Measurements from ENCODE around the gene ZNF627.
"Not testable (repeated sequence)": the region's sequence is repeated elsewhere in the genome, so short reads cannot be mapped to it uniquely, and the experiment has no call there.

The ZNF627 gene

DNA sequence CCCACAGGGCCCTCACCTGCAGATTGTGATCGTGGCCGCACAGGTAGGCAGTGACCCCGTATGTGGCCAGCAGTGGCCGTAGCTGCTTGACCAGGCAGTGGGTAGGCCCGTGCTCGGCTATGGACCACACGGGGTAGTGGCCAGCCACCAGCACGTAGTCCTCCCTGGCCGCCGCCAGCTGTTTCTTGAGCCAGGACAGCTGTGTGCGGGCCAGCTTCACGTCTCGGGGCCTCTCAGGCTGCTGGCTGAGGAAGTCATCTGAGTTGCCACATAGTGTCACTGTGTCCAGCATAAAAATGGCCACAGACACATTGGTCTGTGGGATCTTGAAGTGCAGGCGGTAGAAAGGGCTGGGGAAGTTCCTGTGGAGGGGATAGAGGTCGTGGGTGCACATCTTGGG lies 21.1 kb upstream of the ZNF627 start:
- DNase-seq: no peak

- no peak for DNase-seq
Measured at GRCh38 chr19:11577451-11578257, 19.6 kb upstream of the ZNF627 start, which contains the start of gene ACP5. Gene ACP5, minus strand, starts transcription at chr19:11577645. Its CDS starts 328 bp downstream, at chr19:11577317.

DNA sequence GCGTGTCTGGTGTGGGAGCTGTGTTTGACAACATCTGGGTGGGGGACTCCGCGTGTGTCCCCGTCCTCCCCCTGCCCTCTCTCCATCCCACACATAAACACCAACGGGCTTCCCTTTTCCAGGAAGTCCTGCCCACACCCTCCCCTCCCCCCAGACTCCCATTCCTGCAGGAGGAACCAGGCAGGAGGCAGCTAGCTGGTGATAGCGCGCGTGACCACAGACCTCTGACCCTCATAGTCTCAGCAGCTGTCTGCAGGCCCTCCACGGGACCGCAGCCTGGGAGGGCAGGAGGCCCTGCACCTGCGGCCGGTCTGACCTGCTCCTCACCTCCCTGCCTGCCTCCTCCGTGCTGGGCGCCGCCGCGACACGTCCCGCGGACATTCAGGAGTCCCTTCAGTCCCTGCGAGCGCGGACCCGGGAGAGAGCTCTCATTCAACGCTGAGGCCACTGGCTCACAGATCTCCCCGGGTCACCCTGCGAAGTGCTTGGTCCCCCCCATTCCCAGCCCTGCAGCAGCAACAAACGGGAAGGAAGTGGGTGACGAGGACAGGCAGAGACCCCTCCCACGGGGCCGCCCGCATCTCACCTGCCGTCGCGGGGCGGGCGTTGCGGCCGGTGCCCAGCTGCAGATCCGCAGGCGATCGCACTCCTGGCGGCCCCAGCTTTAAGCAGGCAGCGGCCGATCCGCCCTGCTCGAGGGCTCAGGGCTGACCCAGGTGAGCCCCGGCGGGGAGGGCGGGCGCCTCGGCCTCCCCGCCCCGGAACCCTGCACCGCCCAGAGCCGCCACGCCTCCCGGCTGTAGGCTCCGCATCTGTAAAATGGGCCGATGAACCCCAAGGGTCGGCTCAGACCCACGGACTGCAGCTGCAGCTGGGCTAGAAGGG lies 18.8 kb upstream of the ZNF627 start:
- no peak for DNase-seq

GRCh38 chr19:11580116-11580515 lies 17.2 kb upstream of the ZNF627 start:
- no peak for DNase-seq

DNA sequence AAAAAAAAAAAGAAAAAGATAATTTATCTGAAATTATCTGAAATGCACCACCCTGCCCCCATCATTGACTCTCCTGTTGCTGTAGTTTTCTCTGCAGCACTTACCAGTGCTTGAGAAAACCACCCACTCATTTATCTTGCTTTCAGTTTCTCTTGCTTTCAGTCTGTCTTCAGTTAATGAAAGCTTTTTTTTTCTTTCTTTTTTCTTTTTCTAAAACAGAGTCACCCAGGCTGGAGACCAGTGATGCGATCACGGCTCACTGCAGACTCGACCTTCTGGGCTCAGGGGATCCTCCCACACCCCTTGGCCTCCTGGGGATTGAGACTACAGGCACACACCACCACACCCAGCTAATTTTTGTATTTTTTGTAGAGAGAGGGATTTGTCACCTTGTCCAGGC lies 15.5 kb upstream of the ZNF627 start:
- DNase-seq: no peak

DNA sequence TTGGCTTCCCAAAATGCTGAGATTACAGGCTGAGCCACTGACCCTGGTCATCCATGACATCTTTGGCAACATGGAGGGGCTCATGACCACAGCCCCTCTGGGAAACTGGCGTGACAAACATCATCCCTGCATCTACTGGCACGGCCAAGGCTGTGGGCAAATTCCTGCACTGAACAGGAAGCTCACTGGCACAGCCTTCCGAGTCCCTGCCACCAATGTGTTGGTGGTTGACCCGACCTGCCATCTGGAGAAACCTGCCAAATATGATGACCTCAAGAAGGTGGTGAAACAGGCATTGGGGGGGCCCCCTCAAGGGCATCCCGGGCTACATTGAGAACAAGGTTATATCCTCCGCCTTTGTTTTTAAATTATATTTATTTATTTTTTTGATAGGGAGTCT lies 11.0 kb upstream of the ZNF627 start:
- DNase-seq: no peak

DNA sequence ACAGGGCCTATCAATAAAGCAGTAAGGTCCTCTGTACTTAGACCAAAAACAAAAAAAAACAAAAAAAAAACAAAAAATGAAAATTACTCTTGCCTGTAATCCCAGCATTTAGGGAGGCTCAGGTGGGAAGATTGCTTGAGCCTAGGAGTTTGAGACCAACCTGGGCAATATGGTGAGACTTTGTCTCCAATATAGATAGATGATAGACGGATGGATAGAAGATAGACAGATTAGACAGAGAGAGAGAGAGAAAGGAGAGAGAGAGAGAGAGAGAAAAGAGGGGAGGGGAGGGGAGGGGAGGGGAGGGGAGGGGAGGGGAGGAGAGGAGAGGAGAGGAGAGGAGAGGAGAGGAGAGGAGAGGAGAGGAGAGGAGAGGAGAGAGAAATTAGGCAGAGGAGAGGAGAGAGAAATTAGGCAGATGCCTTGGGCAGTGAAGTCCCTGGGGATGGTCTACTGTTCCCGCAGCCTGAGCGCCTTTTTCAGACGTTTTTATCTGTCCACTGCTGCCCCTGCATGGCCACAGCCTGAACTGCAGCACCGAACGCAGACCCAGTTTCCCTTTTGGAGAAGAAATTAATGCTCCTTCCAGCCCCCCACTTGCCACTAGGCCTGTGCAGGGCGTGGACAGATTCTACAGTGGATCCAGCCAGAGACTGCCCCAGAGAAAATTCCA lies 9.8 kb upstream of the ZNF627 start:
- peak; percentile 60 for DNase-seq

DNA sequence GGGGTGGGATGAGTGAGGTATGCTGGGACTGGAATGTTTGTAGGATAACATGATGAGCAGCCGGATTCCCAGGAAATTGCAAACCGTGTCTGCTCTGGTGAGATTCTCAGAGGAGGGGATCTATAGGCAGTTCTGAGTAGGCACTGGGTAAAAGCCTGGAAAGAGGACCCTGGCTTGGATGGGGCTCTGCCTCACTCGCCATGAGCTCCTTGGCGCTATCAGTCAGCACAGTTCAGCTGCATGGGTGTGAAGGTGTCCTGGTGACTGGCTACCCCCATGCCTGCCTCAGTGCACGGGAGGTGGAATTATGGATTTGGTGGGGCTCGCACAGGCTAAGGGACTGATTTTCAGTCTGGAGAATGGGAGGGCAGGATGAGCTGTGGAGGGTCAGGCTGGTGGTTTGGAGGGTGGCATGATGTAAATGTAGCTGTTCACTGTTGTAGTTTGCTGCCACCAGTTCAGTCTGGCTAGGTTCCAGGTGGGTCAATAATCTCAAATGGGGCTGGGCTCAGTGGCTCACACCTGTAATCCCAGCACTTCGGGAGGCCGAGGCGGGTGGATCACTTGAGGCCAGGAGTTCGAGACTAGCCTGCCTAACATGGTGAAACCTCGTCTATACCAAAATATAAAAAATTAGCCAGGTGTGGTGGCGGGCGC lies 9.2 kb upstream of the ZNF627 start:
- DNase-seq: no peak

GRCh38 chr19:11594084-11594483 lies 3.2 kb upstream of the ZNF627 start:
- DNase-seq: no peak

DNA sequence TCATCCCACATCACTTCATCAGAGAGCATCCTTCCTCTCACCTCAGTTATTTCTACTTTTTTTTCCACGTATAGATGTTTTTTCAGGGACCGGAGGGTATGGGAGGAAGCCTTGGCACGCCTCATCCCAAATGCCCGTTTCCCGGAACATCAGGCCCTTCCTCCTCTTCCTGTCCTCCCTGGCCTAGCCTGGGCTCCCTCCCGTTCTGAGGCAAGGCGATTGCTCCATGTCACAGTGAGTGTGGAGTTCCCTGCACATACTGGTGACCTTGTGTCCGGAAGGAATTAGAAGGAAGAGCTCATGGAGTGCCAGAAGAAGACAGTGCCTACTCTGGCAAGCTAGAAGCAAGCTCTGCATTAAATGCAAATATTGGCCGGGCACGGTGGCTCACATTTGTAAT lies 1.1 kb upstream of the ZNF627 start:
- no peak for DNase-seq

- no peak for DNase-seq
Measured at GRCh38 chr19:11598103-11598483, 810 bp downstream of the ZNF627 start.

- DNase-seq: no peak
Measured at GRCh38 chr19:11598746-11599145, 1.5 kb downstream of the ZNF627 start.

- not testable (repeated sequence) for DNase-seq
Measured at GRCh38 chr19:11599704-11600103, 2.4 kb downstream of the ZNF627 start.

DNA sequence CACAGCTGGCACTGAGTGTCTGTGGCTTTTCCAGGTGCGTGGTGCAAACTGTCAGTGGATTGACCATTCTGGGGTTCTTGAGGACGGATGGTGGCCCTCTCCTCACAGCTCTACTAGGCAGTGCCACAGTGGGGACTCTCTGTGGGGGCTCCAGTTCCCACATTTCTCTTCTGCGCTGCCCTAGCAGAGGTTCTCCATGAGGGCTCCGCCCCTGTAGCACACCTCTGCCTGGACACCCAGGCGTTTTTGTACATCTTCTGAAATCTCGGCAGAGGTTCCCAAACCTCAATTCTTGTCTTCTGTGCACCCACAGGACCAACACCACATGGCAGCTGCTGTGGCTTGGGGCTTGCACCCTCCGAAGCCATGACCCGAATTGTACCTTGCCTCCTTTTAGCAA lies 9.2 kb downstream of the ZNF627 start:
- no peak for DNase-seq

- no peak for DNase-seq
Measured at GRCh38 chr19:11611730-11612129, 14.4 kb downstream of the ZNF627 start.

DNA sequence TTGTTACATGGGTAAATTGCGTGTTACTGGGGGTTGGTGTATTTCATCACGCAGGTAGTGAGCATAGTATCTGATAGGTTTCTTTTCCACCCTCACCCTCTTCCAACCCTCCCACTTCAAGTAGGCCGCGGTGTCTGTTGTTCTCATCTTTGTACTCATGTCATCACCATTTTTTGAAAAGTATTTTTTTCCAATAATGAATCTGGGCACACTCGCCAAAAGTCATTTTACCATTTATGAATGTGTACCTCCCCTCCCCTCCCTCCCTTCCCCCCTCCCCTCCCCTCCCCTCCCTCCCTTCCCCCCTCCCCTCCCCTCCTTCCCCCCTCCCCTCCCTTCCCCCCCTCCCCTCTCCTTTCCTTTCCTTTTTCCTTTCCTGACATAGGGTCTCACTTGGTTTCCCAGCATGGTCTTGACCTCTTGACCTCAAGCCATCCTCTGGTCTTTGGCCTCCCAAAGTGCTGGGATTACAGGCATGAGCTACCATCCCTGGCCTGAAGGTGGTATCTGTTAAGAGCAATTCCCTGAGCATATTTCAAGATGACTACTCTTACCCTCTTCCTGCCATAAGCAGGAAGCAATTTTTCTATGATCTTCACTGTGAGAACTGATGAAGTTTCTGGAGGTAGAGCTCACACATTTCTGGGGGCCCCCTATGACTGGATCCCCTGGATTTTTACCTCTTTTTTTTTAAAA lies 15.7 kb downstream of the ZNF627 start:
- DNase-seq: no peak

GRCh38 chr19:11617180-11618062 lies 20.1 kb downstream of the ZNF627 start:
- DNase-seq: no peak

DNA sequence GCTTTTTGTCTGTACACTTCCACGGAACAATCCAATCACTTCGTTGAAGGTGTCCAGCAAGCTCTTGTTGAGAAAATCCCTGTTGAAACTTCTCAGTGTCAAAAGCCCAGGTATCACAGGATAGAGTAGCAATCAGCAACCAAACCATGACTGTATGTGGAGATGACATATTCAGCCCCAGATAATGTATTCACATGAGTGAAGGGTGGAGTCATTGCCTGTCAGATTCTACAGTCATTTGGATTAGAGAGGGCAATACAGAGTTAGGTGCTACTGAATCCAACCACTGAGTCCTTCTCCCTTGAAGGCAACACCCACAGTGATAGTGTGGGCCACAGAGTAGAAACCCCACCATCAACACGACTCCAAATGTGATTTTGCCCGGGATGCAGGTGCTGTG lies 23.3 kb downstream of the ZNF627 start:
- DNase-seq: no peak

GRCh38 chr19:11622401-11622800 lies 25.1 kb downstream of the ZNF627 start:
- not testable (repeated sequence) for DNase-seq

- DNase-seq: no peak
Measured at GRCh38 chr19:11624069-11624463, 26.8 kb downstream of the ZNF627 start.

DNA sequence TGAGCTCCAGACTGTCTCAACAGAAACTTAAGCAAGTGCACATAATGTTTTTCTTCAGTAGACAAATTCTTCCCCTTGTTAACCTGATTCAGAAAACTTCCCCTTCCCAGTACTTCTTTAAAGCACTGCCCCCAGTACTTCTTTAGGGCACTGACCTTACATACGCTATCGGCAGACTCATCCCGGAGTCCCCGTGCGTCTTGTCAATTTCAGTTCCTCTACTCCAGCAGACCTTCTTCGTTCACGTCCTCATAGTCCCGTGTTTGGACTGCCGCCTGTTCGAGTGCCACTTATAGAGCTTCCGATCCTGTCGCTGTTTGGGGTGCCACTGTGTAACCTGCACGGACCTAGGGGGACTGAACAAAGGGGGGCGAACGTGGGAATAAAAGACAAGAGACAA lies 29.0 kb downstream of the ZNF627 start:
- DNase-seq: no peak

Measured in 8988T (cell line).